Cerebellar cortex (tissue), 1 donor: ENCODE measurements around the gene GLP2R.

Experiments used
- DNase-seq: peaks from one replicate; pipeline ENCODE4 v3.0.0-alpha.2; 2015; ENCODE audit warnings: low spot score

The GLP2R gene

GRCh38 chr17:9813166-9813565, 12.6 kb upstream of the GLP2R start:
- no peak for DNase-seq

DNA sequence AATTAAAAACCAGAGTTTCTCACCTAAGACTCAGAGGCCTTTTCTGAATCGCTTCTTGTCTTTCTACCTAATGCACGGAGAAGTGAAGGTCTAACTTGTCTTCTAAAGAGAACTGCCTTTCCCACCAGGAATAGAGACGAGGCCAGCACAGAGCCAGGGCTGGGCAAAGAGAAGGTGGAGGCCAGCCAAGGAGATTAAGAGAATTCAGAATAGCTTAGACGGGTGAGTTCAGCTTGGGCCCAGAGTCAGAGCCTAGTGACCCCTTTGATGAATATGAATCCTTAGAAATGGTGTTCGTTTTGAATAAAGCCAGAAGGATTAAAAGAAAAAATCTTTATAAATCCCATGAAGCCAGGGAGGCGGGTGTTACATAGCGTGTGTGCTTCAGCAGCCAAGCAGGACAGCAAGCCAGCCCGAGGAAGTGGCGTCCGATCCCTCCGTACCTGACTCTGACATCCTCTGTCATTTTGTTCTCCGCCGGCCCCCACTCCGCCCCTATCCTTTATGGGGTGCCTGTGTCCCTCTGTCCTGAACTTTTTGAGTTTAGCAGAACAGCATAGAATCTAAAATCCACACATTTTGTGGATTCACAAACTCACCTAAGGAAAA, 11.3 kb upstream of the GLP2R start:
- no peak for DNase-seq

GRCh38 chr17:9816472-9816871, 9.3 kb upstream of the GLP2R start:
- DNase-seq: no peak

- DNase-seq: peak; percentile 26
Measured at GRCh38 chr17:9817086-9817485, 8.6 kb upstream of the GLP2R start.

GRCh38 chr17:9818760-9819159, 7.0 kb upstream of the GLP2R start:
- DNase-seq: no peak

GRCh38 chr17:9820448-9820847, 5.3 kb upstream of the GLP2R start:
- DNase-seq: no peak

- DNase-seq: no peak
Measured at GRCh38 chr17:9821921-9822320, 3.8 kb upstream of the GLP2R start, which contains the start of gene GSG1L2. GSG1L2 (minus strand) TSS chr17:9822079; CDS start chr17:9822071, 8 bp downstream.

DNA sequence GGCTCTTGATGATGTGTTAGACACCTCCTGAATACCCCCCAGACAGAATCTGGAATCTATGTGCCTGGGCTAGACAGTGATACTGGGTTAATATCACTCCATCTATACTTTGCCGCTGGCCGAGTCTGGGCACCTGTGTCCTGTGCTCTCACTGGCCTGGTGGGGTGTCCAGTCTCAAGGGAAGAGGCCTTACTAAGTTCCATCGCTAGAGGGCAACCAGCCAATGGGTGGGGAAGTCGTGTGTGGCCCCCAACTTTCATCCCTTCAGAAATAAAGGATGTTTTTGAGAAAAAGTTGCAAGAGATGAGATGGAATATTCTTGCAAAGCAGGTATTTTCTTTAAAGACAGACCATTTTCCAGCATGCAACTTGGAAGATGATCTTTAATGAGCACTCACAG, 1.6 kb upstream of the GLP2R start:
- DNase-seq: no peak

DNA sequence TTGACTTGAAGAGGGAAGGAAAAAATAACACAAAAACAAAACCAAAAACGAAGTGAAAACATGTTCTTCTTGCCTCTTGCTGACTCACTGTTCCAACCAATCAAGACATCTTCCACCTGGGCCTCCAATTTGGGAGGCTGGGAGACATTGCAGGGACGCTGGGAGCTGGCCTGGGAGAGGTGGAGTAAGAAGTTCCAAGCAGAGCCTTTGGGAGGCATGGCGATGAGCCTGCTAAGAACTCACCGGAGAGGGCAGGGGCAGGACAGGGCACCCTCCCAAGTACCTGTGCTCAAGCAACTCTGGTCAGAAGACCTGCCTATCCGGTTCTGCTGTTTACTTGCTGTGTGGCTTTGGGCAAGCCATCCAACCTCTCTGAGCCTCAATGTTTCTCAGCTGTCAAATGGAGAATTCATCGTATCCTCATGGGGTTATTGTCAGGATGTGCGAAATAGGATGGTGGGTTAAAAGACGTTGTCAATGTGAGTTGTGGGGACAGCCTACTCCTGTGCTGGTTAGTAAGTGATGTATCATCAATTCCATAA, 856 bp upstream of the GLP2R start:
- DNase-seq: no peak

- DNase-seq: no peak
Measured at GRCh38 chr17:9828296-9829295, 2.9 kb downstream of the GLP2R start.

DNA sequence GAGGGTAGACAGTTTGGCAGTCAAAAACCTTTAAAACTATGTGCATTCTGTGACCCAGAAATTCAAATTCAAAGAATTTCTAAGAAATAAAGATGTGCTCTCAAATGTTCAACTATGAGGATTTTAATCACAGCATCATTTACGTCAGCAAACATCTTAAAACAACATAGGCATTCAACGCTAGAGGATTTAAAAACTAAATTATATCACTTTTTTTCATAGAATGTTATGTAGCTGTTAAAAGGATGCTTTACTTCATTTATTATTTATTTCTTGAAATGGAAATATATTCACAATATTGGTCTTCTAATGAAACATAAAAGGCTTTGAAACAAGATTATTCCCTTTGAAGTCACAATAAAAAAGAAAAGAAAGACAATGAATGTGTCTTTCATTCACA, 3.6 kb downstream of the GLP2R start:
- no peak for DNase-seq

DNA sequence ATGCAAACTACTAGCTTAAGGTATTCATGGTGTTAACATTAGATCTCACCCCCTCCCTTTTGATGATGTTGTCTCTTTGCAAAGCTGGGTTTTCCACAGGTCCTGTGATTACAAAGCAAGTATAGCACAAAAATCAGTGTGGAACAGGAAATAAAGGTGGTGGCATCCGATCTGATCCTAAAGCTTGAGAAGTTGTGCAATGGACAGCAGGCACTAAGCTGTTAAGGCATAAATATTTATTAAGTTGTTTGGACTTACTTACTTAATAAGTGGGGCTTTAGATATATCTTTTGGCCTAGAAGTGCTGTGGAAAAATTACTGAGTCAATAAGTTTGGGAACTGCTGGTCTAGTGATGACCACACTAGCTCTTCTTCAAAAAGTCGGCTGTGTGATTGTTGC, 5.0 kb downstream of the GLP2R start:
- no peak for DNase-seq

DNA sequence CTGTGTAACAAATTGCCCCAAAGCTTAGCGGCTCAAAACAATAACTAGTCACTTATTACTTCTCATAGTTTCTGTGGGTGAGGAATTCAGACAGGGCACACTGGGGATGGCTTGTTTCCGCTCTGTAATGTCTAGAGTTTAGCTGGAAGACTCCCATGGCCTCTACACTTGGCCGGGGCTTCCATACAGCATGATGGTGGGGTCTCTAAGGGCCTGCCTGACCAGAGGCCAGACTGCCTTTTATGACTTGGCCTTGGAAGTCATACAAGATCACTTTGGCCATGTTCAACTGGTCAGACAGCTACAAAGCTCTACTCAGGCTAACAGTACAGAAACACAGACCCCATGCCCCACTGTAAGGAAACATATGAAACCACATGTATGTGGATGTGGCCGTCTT, 8.2 kb downstream of the GLP2R start:
- DNase-seq: no peak

DNA sequence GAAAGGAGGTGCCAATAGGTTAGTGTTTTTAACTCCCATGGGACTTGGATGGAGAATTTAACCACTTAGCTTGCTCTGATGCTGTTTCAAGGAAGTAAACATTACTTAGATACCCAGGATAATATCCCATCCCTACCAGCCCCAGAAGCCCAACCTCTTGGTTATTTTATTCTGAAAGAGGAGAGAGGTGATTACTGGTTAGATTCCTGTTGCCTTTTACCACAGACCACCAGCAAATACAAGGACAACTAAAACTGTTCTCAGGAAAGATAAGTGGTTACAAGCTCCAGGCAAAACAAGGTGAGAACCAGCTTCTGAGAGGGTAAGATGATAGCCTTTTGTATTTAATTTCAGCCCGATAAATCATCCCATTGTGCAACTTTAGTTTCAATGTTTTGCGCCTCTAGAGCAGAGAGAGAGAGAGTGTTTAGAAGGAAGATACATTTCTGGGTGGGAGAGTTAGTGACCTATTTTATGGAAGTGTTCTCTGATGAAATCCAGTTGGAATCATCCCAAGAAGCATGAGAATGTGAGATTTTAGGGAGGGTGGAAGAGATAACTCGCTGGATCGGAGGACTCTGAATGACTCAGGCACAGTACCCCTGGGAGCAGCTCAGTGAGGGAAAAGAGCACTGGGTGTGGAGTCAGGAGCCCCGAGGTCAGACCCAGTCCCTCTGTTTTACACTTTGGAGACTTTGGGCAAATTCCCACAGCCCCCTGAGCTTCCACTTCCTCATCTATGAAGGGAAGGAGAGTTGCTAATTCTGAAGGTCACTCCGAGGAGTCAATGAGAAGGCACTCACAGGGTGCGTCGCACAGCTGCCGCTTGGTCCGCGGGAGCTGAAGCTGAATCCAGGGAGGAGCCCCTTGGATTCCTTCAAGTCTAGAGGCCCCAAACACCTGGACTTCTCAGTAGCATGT, 12.1 kb downstream of the GLP2R start:
- DNase-seq: no peak

DNA sequence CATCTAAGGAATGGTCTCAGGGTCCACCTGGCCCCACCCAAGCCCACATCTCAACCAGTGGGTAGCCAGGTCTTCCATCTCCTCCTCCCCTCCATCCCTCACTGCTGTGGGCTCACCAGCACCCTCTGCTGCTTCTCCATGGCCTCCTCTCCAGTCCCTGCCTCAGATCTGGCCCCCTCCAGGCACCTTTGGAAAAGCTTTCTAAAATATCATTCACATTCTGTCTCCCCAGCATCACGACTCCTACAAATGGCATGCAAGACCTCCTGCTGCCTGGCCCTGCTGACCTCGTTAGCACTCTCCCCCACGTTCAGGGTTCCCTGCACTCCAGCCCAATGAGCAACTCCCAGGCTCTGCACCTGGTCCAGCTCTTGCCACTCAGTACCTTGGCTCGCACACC, 13.7 kb downstream of the GLP2R start:
- DNase-seq: no peak

DNA sequence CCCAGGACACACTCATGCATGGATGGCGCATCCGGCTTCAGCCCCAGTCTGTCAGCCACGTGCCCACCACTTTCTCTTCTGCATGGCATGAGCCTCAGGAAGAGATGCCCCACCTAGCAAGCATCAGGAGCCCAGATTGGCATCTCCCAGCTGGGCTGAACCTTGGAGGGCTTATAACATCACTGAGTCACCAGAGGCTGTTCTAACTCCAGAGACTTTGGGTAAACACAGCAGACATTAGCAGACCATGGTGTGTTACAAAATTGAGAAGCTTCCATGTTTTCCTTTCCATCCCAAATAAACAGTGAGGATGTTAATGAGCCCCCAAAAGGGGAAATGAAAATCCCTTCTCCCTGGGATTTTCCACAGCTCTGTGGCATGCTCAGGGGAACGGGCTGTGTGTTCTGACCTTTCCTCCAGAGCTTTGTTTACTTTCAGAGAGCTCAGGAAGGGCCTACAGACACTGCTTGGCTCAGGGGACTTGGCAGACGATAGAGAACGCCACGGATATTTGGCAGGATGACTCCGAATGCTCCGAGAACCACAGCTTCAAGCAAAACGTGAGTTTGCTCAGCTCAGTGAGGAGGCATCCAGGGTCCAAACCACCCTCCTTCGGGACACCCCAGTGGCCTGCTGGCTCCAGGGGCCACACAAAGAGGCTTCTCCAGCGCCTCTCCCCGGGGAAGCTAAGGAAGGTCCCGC, 16.5 kb downstream of the GLP2R start:
- peak; percentile 82 for DNase-seq

GRCh38 chr17:9843152-9844010, 17.7 kb downstream of the GLP2R start:
- no peak for DNase-seq

GRCh38 chr17:9844153-9844552, 18.4 kb downstream of the GLP2R start:
- DNase-seq: no peak

DNA sequence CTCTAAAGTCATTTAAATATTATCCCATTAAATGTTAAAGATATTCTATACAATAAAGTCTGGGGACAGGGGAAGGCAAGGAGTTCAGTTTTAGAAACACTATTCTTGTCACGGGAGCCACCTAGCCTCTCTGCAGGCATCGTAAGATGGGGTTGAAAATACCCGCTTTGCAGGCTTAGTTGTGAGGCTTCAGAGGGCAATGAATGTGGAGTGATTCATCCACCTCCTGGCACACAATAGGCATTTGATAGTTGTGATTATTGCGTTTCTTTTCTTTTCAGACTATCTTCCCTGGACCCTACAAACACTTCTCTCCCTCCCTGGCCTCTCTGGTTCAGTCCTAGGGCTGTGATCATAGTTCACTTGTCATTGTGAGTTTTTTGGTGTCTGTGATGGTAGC, 19.6 kb downstream of the GLP2R start:
- DNase-seq: no peak

GRCh38 chr17:9850151-9850550, 24.4 kb downstream of the GLP2R start:
- no peak for DNase-seq
